ENCODE results near the gene IP6K1.
"Not testable (repeated sequence)": the region's sequence is repeated elsewhere in the genome, so short reads cannot be mapped to it uniquely, and the experiment has no call there.

Gene IP6K1

GRCh38 chr3:49761661-49762060, 24.7 kb downstream of the IP6K1 start:
- DNase-seq: no peak

GRCh38 chr3:49759226-49759625, 27.1 kb downstream of the IP6K1 start:
- DNase-seq: no peak

- DNase-seq: no peak
Measured at GRCh38 chr3:49757197-49757596, 29.1 kb downstream of the IP6K1 start.

- DNase-seq: no peak
Measured at GRCh38 chr3:49756036-49756435, 30.3 kb downstream of the IP6K1 start.

GRCh38 chr3:49754536-49754935, 31.8 kb downstream of the IP6K1 start:
- DNase-seq: no peak

GRCh38 chr3:49751501-49751900, 34.8 kb downstream of the IP6K1 start:
- DNase-seq: no peak

GRCh38 chr3:49750056-49750455, 36.3 kb downstream of the IP6K1 start:
- no peak for DNase-seq

GRCh38 chr3:49748874-49749273, 37.5 kb downstream of the IP6K1 start:
- not testable (repeated sequence) for DNase-seq

- DNase-seq: no peak
Measured at GRCh38 chr3:49747792-49748480, 38.4 kb downstream of the IP6K1 start.

GRCh38 chr3:49745986-49746385, 40.4 kb downstream of the IP6K1 start:
- DNase-seq: no peak

GRCh38 chr3:49740427-49740826, 45.9 kb downstream of the IP6K1 start:
- no peak for DNase-seq

GRCh38 chr3:49738067-49738713, 48.2 kb downstream of the IP6K1 start:
- DNase-seq: no peak

- DNase-seq: no peak
Measured at GRCh38 chr3:49734752-49735151, 51.6 kb downstream of the IP6K1 start.

- no peak for DNase-seq
Measured at GRCh38 chr3:49733551-49733950, 52.8 kb downstream of the IP6K1 start.

GRCh38 chr3:49732597-49732996, 53.7 kb downstream of the IP6K1 start:
- no peak for DNase-seq

- DNase-seq: no peak
Measured at GRCh38 chr3:49729966-49730609, 56.3 kb downstream of the IP6K1 start.

GRCh38 chr3:49727924-49728361, 58.4 kb downstream of the IP6K1 start:
- no peak for DNase-seq

GRCh38 chr3:49727154-49727923, 59.0 kb downstream of the IP6K1 start:
- DNase-seq: no peak

- DNase-seq: no peak
Measured at GRCh38 chr3:49725906-49726681, 60.2 kb downstream of the IP6K1 start.

- DNase-seq: no peak
Measured at GRCh38 chr3:49724586-49724985, 61.8 kb downstream of the IP6K1 start.

- peak; percentile 96 for DNase-seq
Measured at GRCh38 chr3:49723628-49724551, 62.5 kb downstream of the IP6K1 start, which contains the start of gene GMPPB. GMPPB (minus strand) TSS chr3:49723951; CDS start chr3:49723726, 225 bp downstream.

Measured in activated gamma-delta T cell (primary cell).